ENCODE measurements around the gene CFAP99.
A peak's percentile ranks its signal among the peaks of the same experiment; 100 is the strongest.
"Not testable (repeated sequence)": the region's sequence is repeated elsewhere in the genome, so short reads cannot be mapped to it uniquely, and the experiment has no call there.

Gene CFAP99

GRCh38 chr4:2458546-2459491, 40.1 kb downstream of the CFAP99 start:
- H3K27ac ChIP-seq (ENCODE audit: low read length): no peak overlapping the region
- no peaks in the 10 kb centered on the region for H3K9me3 ChIP-seq (ENCODE audit: control insufficient read depth in 1 of 2, low read length in 2 of 2)
- H3K4me1 ChIP-seq (ENCODE audit: control insufficient read depth in 1 of 2, insufficient read depth in 2 of 2, low read length in 2 of 2): peaks cover 0 to 4% of the 10 kb centered on the region in 2 donors
- no peaks in the 10 kb centered on the region for H3K36me3 ChIP-seq (ENCODE audit: control insufficient read depth in 1 of 2, insufficient read depth in 2 of 2, low read length in 2 of 2)
- no peak overlapping the region for H3K4me3 ChIP-seq (ENCODE audit: low read depth in 1 of 2, low read length in 2 of 2)
- no peaks in the 10 kb centered on the region for H3K27me3 ChIP-seq (ENCODE audit: low read depth, low read length)

DNA sequence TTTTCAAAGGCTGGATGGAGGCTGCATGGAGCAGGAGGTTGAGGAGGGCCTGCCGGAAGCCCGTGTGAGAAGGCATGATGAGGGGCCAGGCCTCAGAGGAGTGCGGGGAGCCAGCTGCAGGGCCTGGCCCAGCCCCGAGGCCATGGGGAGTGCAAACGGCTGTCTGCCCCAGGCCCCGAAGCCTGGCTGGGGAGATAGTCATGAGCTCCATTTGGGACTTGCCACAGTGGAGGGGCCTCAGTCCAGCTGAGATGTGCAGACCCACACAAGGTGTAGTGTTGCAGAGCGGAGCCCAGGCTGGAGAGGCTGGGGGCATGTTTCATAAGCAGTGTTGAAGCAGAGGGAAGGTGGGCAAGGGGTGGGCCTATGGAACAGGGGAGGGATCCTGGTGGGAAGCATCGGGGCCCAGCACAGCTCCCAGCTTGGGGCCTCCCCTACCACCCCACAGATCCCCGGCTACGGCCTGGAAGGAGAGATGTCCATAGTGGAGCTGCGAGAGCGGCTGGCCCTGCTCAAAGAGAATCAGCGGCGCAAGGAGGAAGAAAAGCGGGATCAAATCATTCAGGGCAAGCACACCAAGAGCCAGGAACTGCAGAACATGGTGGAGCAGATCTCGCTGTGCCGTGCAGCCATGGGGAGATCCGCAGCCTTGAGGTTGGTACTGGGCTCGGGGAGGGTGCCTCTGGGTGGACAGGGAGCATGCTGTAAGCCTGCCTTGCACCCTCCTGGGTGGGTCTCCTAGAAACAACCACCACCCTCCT, 41.0 kb downstream of the CFAP99 start:
- Histone ChIP-seq H3K9me3 (ENCODE audit: control insufficient read depth in 1 of 2, low read length in 2 of 2) (no peaks in the 10 kb centered on the region), H3K36me3 (ENCODE audit: control insufficient read depth in 1 of 2, insufficient read depth in 2 of 2, low read length in 2 of 2) (no peaks in the 10 kb centered on the region), H3K4me1 (ENCODE audit: control insufficient read depth in 1 of 2, insufficient read depth in 2 of 2, low read length in 2 of 2) (peaks cover 0 to 4% of the 10 kb centered on the region in 2 donors), H3K27me3 (ENCODE audit: low read depth, low read length) (no peaks in the 10 kb centered on the region), H3K4me3 (ENCODE audit: low read depth in 1 of 2, low read length in 2 of 2) (no peak overlapping the region), H3K27ac (ENCODE audit: low read length) (no peak overlapping the region)

- H3K9me3 ChIP-seq (ENCODE audit: control insufficient read depth in 1 of 2, low read length in 2 of 2): no peaks in the 10 kb centered on the region
- no peaks in the 10 kb centered on the region for H3K36me3 ChIP-seq (ENCODE audit: control insufficient read depth in 1 of 2, insufficient read depth in 2 of 2, low read length in 2 of 2)
- peaks cover 0 to 4% of the 10 kb centered on the region in 2 donors for H3K4me1 ChIP-seq (ENCODE audit: control insufficient read depth in 1 of 2, insufficient read depth in 2 of 2, low read length in 2 of 2)
- H3K4me3 ChIP-seq (ENCODE audit: low read depth in 1 of 2, low read length in 2 of 2): no peak overlapping the region
- H3K27me3 ChIP-seq (ENCODE audit: low read depth, low read length): no peaks in the 10 kb centered on the region
- H3K27ac ChIP-seq (ENCODE audit: low read length): no peak overlapping the region
Observed at GRCh38 chr4:2461246-2461960, 42.6 kb downstream of the CFAP99 start.

- Histone ChIP-seq H3K36me3 (ENCODE audit: control insufficient read depth in 1 of 2, insufficient read depth in 2 of 2, low read length in 2 of 2) (no peaks in the 10 kb centered on the region), H3K4me3 (ENCODE audit: low read depth in 1 of 2, low read length in 2 of 2) (peak overlapping the region in 1 of 2 donors; percentile 52), H3K9me3 (ENCODE audit: control insufficient read depth in 1 of 2, low read length in 2 of 2) (no peaks in the 10 kb centered on the region), H3K4me1 (ENCODE audit: control insufficient read depth in 1 of 2, insufficient read depth in 2 of 2, low read length in 2 of 2) (peaks cover 0 to 4% of the 10 kb centered on the region in 2 donors), H3K27ac (ENCODE audit: low read length) (no peak overlapping the region), H3K27me3 (ENCODE audit: low read depth, low read length) (no peaks in the 10 kb centered on the region)
Observed at GRCh38 chr4:2462218-2462991, 43.6 kb downstream of the CFAP99 start.

DNA sequence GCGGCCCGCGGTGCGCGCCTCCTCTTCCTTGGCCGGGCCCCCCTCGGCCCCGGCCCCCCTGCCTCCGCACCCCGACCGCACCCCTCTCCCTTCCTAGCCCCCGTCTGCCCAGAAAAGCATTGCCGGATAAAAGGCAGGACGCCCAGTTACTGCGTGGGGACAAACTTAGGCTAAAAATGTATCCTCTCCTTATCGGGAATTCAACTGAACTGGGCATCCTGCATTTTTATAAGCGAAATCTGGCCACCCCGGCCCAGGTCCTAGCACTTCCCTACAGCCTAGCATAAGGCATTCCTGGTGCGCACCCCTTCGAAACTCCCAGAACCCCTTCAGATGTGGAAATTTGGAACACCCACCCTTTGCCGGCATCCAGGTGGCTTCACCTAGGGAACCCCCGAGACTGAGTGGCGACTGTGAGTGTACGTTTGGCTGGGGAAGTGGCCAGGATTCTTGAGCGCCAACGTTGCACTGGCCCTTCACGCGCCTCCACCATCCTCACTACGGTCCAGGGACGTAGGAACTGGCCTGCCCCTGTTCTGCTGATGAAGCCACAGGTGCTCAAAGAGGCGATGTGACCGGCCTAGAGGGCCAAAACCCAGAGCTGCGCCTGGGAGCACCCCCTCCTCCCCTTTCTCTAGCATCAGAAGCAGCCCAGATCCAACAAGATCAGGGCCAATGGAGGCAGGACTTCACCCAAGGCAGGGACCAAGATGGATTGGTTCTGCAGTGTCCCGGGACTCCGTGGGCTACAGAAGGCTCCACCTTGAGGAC, 44.4 kb downstream of the CFAP99 start:
- Histone ChIP-seq H3K27me3 (ENCODE audit: low read depth, low read length) (no peaks in the 10 kb centered on the region), H3K4me1 (ENCODE audit: control insufficient read depth in 1 of 2, insufficient read depth in 2 of 2, low read length in 2 of 2) (peaks cover 0 to 11% of the 10 kb centered on the region in 2 donors), H3K9me3 (ENCODE audit: control insufficient read depth in 1 of 2, low read length in 2 of 2) (no peaks in the 10 kb centered on the region), H3K4me3 (ENCODE audit: low read depth in 1 of 2, low read length in 2 of 2) (peak overlapping the region; percentile 30 to 52), H3K36me3 (ENCODE audit: control insufficient read depth in 1 of 2, insufficient read depth in 2 of 2, low read length in 2 of 2) (no peaks in the 10 kb centered on the region), H3K27ac (ENCODE audit: low read length) (no peak overlapping the region)

DNA sequence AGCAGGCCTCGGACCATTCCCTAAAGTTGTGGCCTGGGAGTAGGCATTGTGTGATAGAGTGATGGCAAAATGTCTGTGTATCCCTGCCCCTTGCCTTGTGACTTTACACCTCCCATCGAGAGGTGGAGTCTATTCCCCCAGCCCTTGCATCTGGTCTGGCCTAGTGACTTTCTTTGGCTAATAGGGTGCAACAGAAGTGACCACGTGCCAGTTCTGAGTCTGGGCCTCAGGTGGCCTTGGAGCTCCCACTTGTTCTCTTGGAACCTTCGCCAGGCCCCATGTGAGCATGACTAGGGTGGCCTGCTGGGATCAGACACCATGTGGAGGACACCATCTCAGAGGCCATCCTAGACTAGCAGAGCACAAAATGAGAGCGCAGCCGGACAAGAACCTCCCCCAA, 46.3 kb downstream of the CFAP99 start:
- H3K4me1 ChIP-seq (ENCODE audit: control insufficient read depth in 1 of 2, insufficient read depth in 2 of 2, low read length in 2 of 2): peaks cover 1 to 14% of the 10 kb centered on the region in 2 donors

GRCh38 chr4:2465544-2465943, 46.8 kb downstream of the CFAP99 start:
- H3K36me3 ChIP-seq (ENCODE audit: control insufficient read depth in 1 of 2, insufficient read depth in 2 of 2, low read length in 2 of 2); H3K27me3 ChIP-seq (ENCODE audit: low read depth, low read length); H3K27ac ChIP-seq (ENCODE audit: low read length); H3K4me3 ChIP-seq (ENCODE audit: low read depth in 1 of 2, low read length in 2 of 2); H3K9me3 ChIP-seq (ENCODE audit: control insufficient read depth in 1 of 2, low read length in 2 of 2): not testable (repeated sequence)
- peaks cover 6 to 19% of the 10 kb centered on the region in 2 donors for H3K4me1 ChIP-seq (ENCODE audit: control insufficient read depth in 1 of 2, insufficient read depth in 2 of 2, low read length in 2 of 2)

More for the DNA sequence above, 46.3 kb downstream of the CFAP99 start:
- no peaks in the 10 kb centered on the region for H3K9me3 ChIP-seq (ENCODE audit: control insufficient read depth in 1 of 2, low read length in 2 of 2)
- no peak overlapping the region for H3K27ac ChIP-seq (ENCODE audit: low read length)
- no peak overlapping the region for H3K4me3 ChIP-seq (ENCODE audit: low read depth in 1 of 2, low read length in 2 of 2)
- H3K36me3 ChIP-seq (ENCODE audit: control insufficient read depth in 1 of 2, insufficient read depth in 2 of 2, low read length in 2 of 2): peaks cover 0 to 4% of the 10 kb centered on the region in 2 donors
- no peaks in the 10 kb centered on the region for H3K27me3 ChIP-seq (ENCODE audit: low read depth, low read length)

DNA sequence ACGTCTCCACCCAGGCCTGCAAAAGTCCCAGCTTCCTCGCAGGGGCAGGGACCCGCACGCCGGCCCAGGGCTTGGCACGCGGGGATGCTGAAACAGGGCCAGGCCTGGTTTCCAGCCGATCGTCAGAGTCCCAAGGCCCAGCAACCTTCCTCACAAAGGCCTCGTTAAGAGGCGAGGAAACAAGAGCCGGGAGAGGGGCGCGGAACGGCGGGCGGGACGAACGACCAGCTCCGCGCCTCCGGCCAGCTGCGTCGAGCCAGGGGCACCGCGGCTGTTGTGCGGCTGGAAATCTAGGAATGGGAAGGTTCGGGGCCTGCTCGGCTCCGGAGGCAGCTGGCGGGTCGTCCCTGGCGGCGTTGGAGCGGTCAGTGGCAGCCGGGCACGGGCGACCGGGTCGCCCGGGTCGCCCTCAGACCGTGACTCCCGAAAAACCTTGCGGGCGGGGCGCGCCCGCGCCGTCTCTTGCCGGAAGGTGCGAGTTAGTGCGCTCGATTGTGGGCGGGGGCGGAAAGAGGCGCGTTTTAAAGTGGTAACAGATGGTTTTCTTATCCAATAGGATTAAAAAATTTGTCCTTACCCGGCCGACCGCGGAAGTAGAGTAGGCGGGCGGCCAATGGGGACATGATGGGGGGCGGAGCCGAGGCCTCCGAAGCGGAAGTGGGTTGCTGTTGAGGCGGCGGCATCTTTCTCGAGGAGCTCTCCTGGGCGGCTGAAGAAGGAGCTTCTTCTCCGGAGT, 49.9 kb downstream of the CFAP99 start, which contains the start of gene RNF4:
Gene RNF4, plus strand, starts transcription at position 651 of the 736 bp plus-strand sequence. CDS start 21,388 bp downstream, outside the sequence.
- Histone ChIP-seq H3K27ac (ENCODE audit: low read length) (peak within 1 kb of the TSS; percentile 87), H3K9me3 (ENCODE audit: control insufficient read depth in 1 of 2, low read length in 2 of 2) (no peaks in the 10 kb centered on the region), H3K27me3 (ENCODE audit: low read depth, low read length) (no peaks in the 10 kb centered on the region), H3K4me1 (ENCODE audit: control insufficient read depth in 1 of 2, insufficient read depth in 2 of 2, low read length in 2 of 2) (peaks cover 8 to 25% of the 10 kb centered on the region in 2 donors), H3K4me3 (ENCODE audit: low read depth in 1 of 2, low read length in 2 of 2) (peak within 1 kb of the TSS; percentile 90 to 99), H3K36me3 (ENCODE audit: control insufficient read depth in 1 of 2, insufficient read depth in 2 of 2, low read length in 2 of 2) (peaks cover 10 to 12% of the 10 kb centered on the region in 2 donors)

DNA sequence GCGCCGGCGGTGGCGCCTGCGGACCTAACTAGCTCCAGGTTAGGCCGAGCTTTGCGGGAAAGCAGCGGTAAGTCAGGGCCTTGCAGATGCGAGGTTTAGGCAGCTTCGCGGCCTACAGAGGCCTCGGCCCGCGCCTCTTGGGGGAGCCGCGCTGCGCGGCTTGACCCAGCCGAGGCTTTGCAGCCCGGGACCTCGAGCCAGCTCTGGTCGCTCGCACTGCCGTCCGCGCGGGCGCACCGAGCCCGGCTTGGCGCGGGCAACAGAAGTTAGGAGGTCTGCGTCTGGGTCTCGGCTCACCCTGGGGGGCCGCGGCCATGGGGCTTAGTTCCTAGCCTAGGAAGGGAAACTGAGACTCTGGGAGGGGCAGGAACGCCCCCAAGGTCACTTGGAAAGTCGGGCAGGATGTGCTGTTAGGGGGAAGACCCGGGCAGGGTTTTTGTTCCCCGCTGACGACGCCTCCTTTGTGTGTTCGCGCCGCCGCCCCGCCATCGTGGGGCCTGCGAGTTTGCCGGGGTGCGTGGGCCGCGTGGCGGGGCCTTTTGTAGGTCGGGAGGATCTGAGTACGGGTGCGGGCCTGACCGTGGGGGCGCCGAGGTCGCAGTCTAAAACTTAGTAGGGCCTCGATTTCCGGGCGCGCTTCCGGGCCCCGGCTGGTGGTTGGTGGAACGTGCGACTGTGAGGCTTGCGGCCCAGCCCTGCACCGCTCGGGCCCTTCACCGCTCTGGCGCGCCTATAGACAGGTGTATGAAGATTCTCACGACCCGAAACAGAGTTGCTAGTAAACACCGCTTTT, 50.6 kb downstream of the CFAP99 start:
- Histone ChIP-seq H3K4me1 (ENCODE audit: control insufficient read depth in 1 of 2, insufficient read depth in 2 of 2, low read length in 2 of 2) (peaks cover 8 to 25% of the 10 kb centered on the region in 2 donors), H3K36me3 (ENCODE audit: control insufficient read depth in 1 of 2, insufficient read depth in 2 of 2, low read length in 2 of 2) (peaks cover 10 to 12% of the 10 kb centered on the region in 2 donors), H3K27me3 (ENCODE audit: low read depth, low read length) (no peaks in the 10 kb centered on the region), H3K4me3 (ENCODE audit: low read depth in 1 of 2, low read length in 2 of 2) (peak overlapping the region; percentile 90 to 99), H3K9me3 (ENCODE audit: control insufficient read depth in 1 of 2, low read length in 2 of 2) (no peaks in the 10 kb centered on the region), H3K27ac (ENCODE audit: low read length) (peak overlapping the region; percentile 87)
